ENCODE measurements around the gene SH3RF2.

Gene SH3RF2

GRCh38 chr5:146013761-146014160, 77.4 kb downstream of the SH3RF2 start:
- TF ChIP-seq GATA2 (IDR thresholded peaks at IDR 0.05; ENCODE audit: low read depth, low read length) (no peak), GATA3 (IDR thresholded peaks at IDR 0.05; ENCODE audit: low read depth, low read length) (no peak)

GRCh38 chr5:146015001-146015400, 78.6 kb downstream of the SH3RF2 start:
- no peak for TF ChIP-seq GATA2 (IDR thresholded peaks at IDR 0.05; ENCODE audit: low read depth, low read length)
- TF ChIP-seq GATA3 (IDR thresholded peaks at IDR 0.05; ENCODE audit: low read depth, low read length): no peak

GRCh38 chr5:146016764-146017484, 80.5 kb downstream of the SH3RF2 start:
- TF ChIP-seq GATA2 (IDR thresholded peaks at IDR 0.05; ENCODE audit: low read depth, low read length): no peak
- no peak for TF ChIP-seq GATA3 (IDR thresholded peaks at IDR 0.05; ENCODE audit: low read depth, low read length)

GRCh38 chr5:146018514-146019375, 82.4 kb downstream of the SH3RF2 start:
- no peak for TF ChIP-seq GATA3 (IDR thresholded peaks at IDR 0.05; ENCODE audit: low read depth, low read length)
- no peak for TF ChIP-seq GATA2 (IDR thresholded peaks at IDR 0.05; ENCODE audit: low read depth, low read length)

- no peak for TF ChIP-seq GATA3 (IDR thresholded peaks at IDR 0.05; ENCODE audit: low read depth, low read length)
- no peak for TF ChIP-seq GATA2 (IDR thresholded peaks at IDR 0.05; ENCODE audit: low read depth, low read length)
These were observed 83.7 kb downstream of the SH3RF2 start for GRCh38 chr5:146020100-146020499.

GRCh38 chr5:146024034-146024433, 87.7 kb downstream of the SH3RF2 start:
- TF ChIP-seq GATA2 (IDR thresholded peaks at IDR 0.05; ENCODE audit: low read depth, low read length) (no peak), GATA3 (IDR thresholded peaks at IDR 0.05; ENCODE audit: low read depth, low read length) (no peak)

GRCh38 chr5:146025114-146025680, 88.8 kb downstream of the SH3RF2 start:
- TF ChIP-seq GATA2 (IDR thresholded peaks at IDR 0.05; ENCODE audit: low read depth, low read length) (no peak), GATA3 (IDR thresholded peaks at IDR 0.05; ENCODE audit: low read depth, low read length) (no peak)

GRCh38 chr5:146025681-146026080, 89.3 kb downstream of the SH3RF2 start:
- TF ChIP-seq GATA3 (IDR thresholded peaks at IDR 0.05; ENCODE audit: low read depth, low read length) (no peak), GATA2 (IDR thresholded peaks at IDR 0.05; ENCODE audit: low read depth, low read length) (no peak)

- TF ChIP-seq GATA3 (IDR thresholded peaks at IDR 0.05; ENCODE audit: low read depth, low read length) (no peak), GATA2 (IDR thresholded peaks at IDR 0.05; ENCODE audit: low read depth, low read length) (no peak)
These were observed 90.1 kb downstream of the SH3RF2 start for GRCh38 chr5:146026307-146027010.

GRCh38 chr5:146027751-146028150, 91.4 kb downstream of the SH3RF2 start:
- TF ChIP-seq GATA3 (IDR thresholded peaks at IDR 0.05; ENCODE audit: low read depth, low read length) (no peak), GATA2 (IDR thresholded peaks at IDR 0.05; ENCODE audit: low read depth, low read length) (no peak)

GRCh38 chr5:146032911-146033310, 96.5 kb downstream of the SH3RF2 start:
- TF ChIP-seq GATA2 (IDR thresholded peaks at IDR 0.05; ENCODE audit: low read depth, low read length) (no peak), GATA3 (IDR thresholded peaks at IDR 0.05; ENCODE audit: low read depth, low read length) (no peak)

- no peak for TF ChIP-seq GATA2 (IDR thresholded peaks at IDR 0.05; ENCODE audit: low read depth, low read length)
- no peak for TF ChIP-seq GATA3 (IDR thresholded peaks at IDR 0.05; ENCODE audit: low read depth, low read length)
These were observed 97.7 kb downstream of the SH3RF2 start for GRCh38 chr5:146034127-146034526.

GRCh38 chr5:146034605-146035004, 98.2 kb downstream of the SH3RF2 start:
- TF ChIP-seq GATA3 (IDR thresholded peaks at IDR 0.05; ENCODE audit: low read depth, low read length): no peak
- no peak for TF ChIP-seq GATA2 (IDR thresholded peaks at IDR 0.05; ENCODE audit: low read depth, low read length)

- no peak for TF ChIP-seq GATA3 (IDR thresholded peaks at IDR 0.05; ENCODE audit: low read depth, low read length)
- TF ChIP-seq GATA2 (IDR thresholded peaks at IDR 0.05; ENCODE audit: low read depth, low read length): no peak
These were observed 103.0 kb downstream of the SH3RF2 start for GRCh38 chr5:146039420-146039819.
